ENCODE measurements around the gene PHF12.

PHF12 gene

GRCh38 chr17:28968231-28968913 is 17.1 kb upstream of the PHF12 start:
- H3K4me3 ChIP-seq (ENCODE audit: low read length), result no peak overlapping the region
- no peak for DNase-seq (ENCODE audit: low read depth)
- no peak for TF ChIP-seq CTCF (IDR thresholded peaks at IDR 0.05; ENCODE audit: insufficient read depth, low read depth, low read length, missing control alignments)

- no peak overlapping the region for H3K4me3 ChIP-seq (ENCODE audit: low read length)
- no peak for DNase-seq (ENCODE audit: low read depth)
- no peak for TF ChIP-seq CTCF (IDR thresholded peaks at IDR 0.05; ENCODE audit: insufficient read depth, low read depth, low read length, missing control alignments)
Measured at GRCh38 chr17:28967221-28968135, 16.2 kb upstream of the PHF12 start.

- no peak for TF ChIP-seq CTCF (IDR thresholded peaks at IDR 0.05; ENCODE audit: insufficient read depth, low read depth, low read length, missing control alignments)
- H3K4me3 ChIP-seq (ENCODE audit: low read length), result no peak overlapping the region
- no peak for DNase-seq (ENCODE audit: low read depth)
Measured at GRCh38 chr17:28963841-28964240, 12.5 kb upstream of the PHF12 start.

- TF ChIP-seq CTCF (IDR thresholded peaks at IDR 0.05; ENCODE audit: insufficient read depth, low read depth, low read length, missing control alignments), result no peak
- peak; percentile 29 for DNase-seq (ENCODE audit: low read depth)
- no peak overlapping the region for H3K4me3 ChIP-seq (ENCODE audit: low read length)
Measured at GRCh38 chr17:28963055-28963611, 11.8 kb upstream of the PHF12 start.

GRCh38 chr17:28961391-28961790 is 10.1 kb upstream of the PHF12 start:
- TF ChIP-seq CTCF (IDR thresholded peaks at IDR 0.05; ENCODE audit: insufficient read depth, low read depth, low read length, missing control alignments), result no peak
- DNase-seq (ENCODE audit: low read depth), result no peak

GRCh38 chr17:28960256-28961061 is 9.1 kb upstream of the PHF12 start:
- DNase-seq (ENCODE audit: low read depth), result no peak
- no peak for TF ChIP-seq CTCF (IDR thresholded peaks at IDR 0.05; ENCODE audit: insufficient read depth, low read depth, low read length, missing control alignments)
- H3K4me3 ChIP-seq (ENCODE audit: low read length), result no peak overlapping the region

More at GRCh38 chr17:28961391-28961790, 10.1 kb upstream of the PHF12 start:
- no peak overlapping the region for H3K4me3 ChIP-seq (ENCODE audit: low read length)
